HepG2 (cell line): ENCODE measurements around the gene LRP1-AS. TPM values are rescaled to one million over a fixed set of nuclear protein-coding genes. Genes with fewer than 3 reads are reported as not detected.
A peak's percentile ranks its signal among the peaks of the same experiment; 100 is the strongest.

ENCODE experiments used
- AKNA ChIP-seq: sonication (generic); formaldehyde crosslinking; IDR thresholded peaks from 2 replicates; pipeline ENCODE4 v1.4.0; 2020; ENCODE audit warnings: missing genetic modification reagents, borderline replicate concordance
- CBX5 ChIP-seq: sonication (generic); formaldehyde crosslinking; IDR thresholded peaks from 2 replicates; pipeline ENCODE4 v1.4.0; 2020; ENCODE audit warnings: missing genetic modification reagents, borderline replicate concordance
- EEA1 ChIP-seq: sonication (generic); formaldehyde crosslinking; IDR thresholded peaks from 2 replicates; pipeline ENCODE4 v1.5.1; 2020; ENCODE audit warnings: mild to moderate bottlenecking, missing genetic modification reagents, borderline replicate concordance
- HMG20B ChIP-seq: conservative IDR thresholded peaks from 2 replicates; pipeline ENCODE4 v1.6.1; 2016; ENCODE audit warnings: missing genetic modification reagents, missing compliant biosample characterization
- MAFF ChIP-seq: IDR thresholded peaks from 2 replicates; pipeline ENCODE4 v1.6.1; 2011; ENCODE audit warnings: low read depth, low read length, improper control_type of control experiment
- MLXIP ChIP-seq: sonication (generic); formaldehyde crosslinking; IDR thresholded peaks from 2 replicates; pipeline ENCODE4 v1.9.0; 2021; ENCODE audit warnings: missing genetic modification reagents, borderline replicate concordance
- MYPOP ChIP-seq: sonication (generic); formaldehyde crosslinking; IDR thresholded peaks from 2 replicates; pipeline ENCODE4 v1.8.1; 2023; ENCODE audit warnings: mild to moderate bottlenecking, moderate library complexity, missing genetic modification reagents
- SMC3 ChIP-seq: IDR thresholded peaks from 2 replicates; pipeline ENCODE4 v1.6.1; 2011; ENCODE audit warnings: low read length, improper control_type of control experiment
- TFE3 ChIP-seq: IDR thresholded peaks from 2 replicates; pipeline ENCODE4 v1.6.1; 2016
- ZBTB33 ChIP-seq: sonication (generic); formaldehyde crosslinking; IDR thresholded peaks from 2 replicates; pipeline ENCODE4 v1.4.0; 2020; ENCODE audit warnings: missing genetic modification reagents
- ZBTB43 ChIP-seq: sonication (generic); formaldehyde crosslinking; conservative IDR thresholded peaks from 2 replicates; pipeline ENCODE4 v1.4.0; 2020; ENCODE audit warnings: missing genetic modification reagents
- ZNF136 ChIP-seq: sonication (generic); formaldehyde crosslinking; IDR thresholded peaks from 2 replicates; pipeline ENCODE4 v1.8.1; 2022; ENCODE audit warnings: low read depth, mild to moderate bottlenecking, moderate library complexity, missing genetic modification reagents
- ZNF570 ChIP-seq: sonication (generic); formaldehyde crosslinking; IDR thresholded peaks from 2 replicates; pipeline ENCODE4 v1.4.0; 2020; ENCODE audit warnings: mild to moderate bottlenecking, missing genetic modification reagents, borderline replicate concordance
- ZNF713 ChIP-seq: sonication (generic); formaldehyde crosslinking; IDR thresholded peaks from 2 replicates; pipeline ENCODE4 v1.4.0; 2020; ENCODE audit warnings: mild to moderate bottlenecking, missing genetic modification reagents
- polyA plus RNA-seq, 8 experiments: library from polyadenylated mRNA; depleted of rRNA in 3 of 8; stranded (reverse) in 7 of 8; unstranded in 1 of 8; fragments of >200 nt; fragmentation: Illumina TruSeq in 4 of 8; extraction: Trizol in 4 of 8; gene quantifications; 2 replicates each; pipeline versions ENCODE4 v1.2.1 to v1.2.3, GENCODE V29; 2011 to 2016; ENCODE audit warnings: low read depth in 4 of 8, missing spikeins in 1 of 8, mixed read lengths in 1 of 8; ENCODE audit not compliant: insufficient read depth in 1 of 8
- total RNA-seq, 5 experiments: library from RNA; depleted of rRNA; stranded (reverse); fragments of >200 nt; fragmentation: Illumina TruSeq; extraction: Trizol; gene quantifications; 2 replicates each; pipeline ENCODE4 v1.2.3, GENCODE V29; 2016; ENCODE audit warnings: low read depth in 1 of 5

LRP1-AS gene
- total and polyA plus RNA-seq, 2 of the 13 experiments (the other 11 are each of a cell fraction or from before 2014, with no cell fraction given) = 0.20 TPM; not detected in 1

- TF ChIP-seq MYPOP (CRISPR knock-in tag) = peak; percentile 23; the same call in 1 of the 2 replicates
- TF ChIP-seq AKNA (CRISPR knock-in tag) = no peak
- peak; percentile 48 for TF ChIP-seq SMC3
- TF ChIP-seq ZBTB43 (CRISPR knock-in tag) = no peak
- no peak for TF ChIP-seq ZNF570
- no peak for TF ChIP-seq ZNF713 (CRISPR knock-in tag)
- TF ChIP-seq ZBTB33 (CRISPR knock-in tag) = peak; percentile 69
- TF ChIP-seq CBX5 (CRISPR knock-in tag) = no peak
- no peak for TF ChIP-seq TFE3 (CRISPR knock-in tag)
- no peak for TF ChIP-seq MAFF
- TF ChIP-seq HMG20B (CRISPR knock-in tag) = no peak
- no peak for TF ChIP-seq ZNF136 (CRISPR knock-in tag)
- TF ChIP-seq EEA1 (CRISPR knock-in tag) = peak; percentile 59; the same call in 1 of the 2 replicates
- no peak for TF ChIP-seq MLXIP
These were observed 20.2 kb downstream of the LRP1-AS start (continued) for GRCh38 chr12:57127101-57127725.
